K562 (cell line): Measurements from ENCODE around the gene LRMDA.

Experiments
- EZH2 ChIP-seq: IDR thresholded peaks from 2 replicates; pipeline ENCODE4 v1.6.1; 2012; ENCODE audit warnings: low read depth, mild to moderate bottlenecking, inconsistent platforms, low read length, borderline replicate concordance
- JUND ChIP-seq, 2 experiments: IDR thresholded peaks; 2 replicates in 1 of 2; 3 replicates in 1 of 2; pipeline ENCODE4 v1.6.1; 2011; ENCODE audit warnings: borderline replicate concordance in 2 of 2, low read depth in 2 of 2, low read length in 2 of 2, improper control_type of control experiment in 1 of 2, missing biosample characterization in 1 of 2, missing genetic modification characterization in 1 of 2, missing genetic modification reagents in 1 of 2
- MAZ ChIP-seq, 2 experiments: fragments of 450-650 bp in 1 of 2; sonication (generic) in 1 of 2; formaldehyde crosslinking; IDR thresholded peaks in 1 of 2; conservative IDR thresholded peaks in 1 of 2; 2 replicates each; pipeline versions ENCODE4 v1.4.0 to v1.5.0; 2020; ENCODE audit warnings: mild to moderate bottlenecking in 1 of 2, missing genetic modification reagents in 1 of 2
- NFIX ChIP-seq: fragments of 250-450 bp; sonication (Bioruptor Pico); IDR thresholded peaks from 2 replicates; pipeline ENCODE4 v1.4.0; 2020; ENCODE audit warnings: low read depth, mild to moderate bottlenecking, moderate library complexity
- PCBP1 ChIP-seq: fragments of 200-400 bp; formaldehyde crosslinking; IDR thresholded peaks from 2 replicates; pipeline ENCODE4 v1.6.1; 2018; ENCODE audit warnings: mild to moderate bottlenecking, low read depth, low read length; ENCODE audit not compliant: poor library complexity, severe bottlenecking
- POLR2A ChIP-seq: fragments of 450-650 bp; conservative IDR thresholded peaks from 2 replicates; pipeline ENCODE4 v1.6.1; 2016
- SAP30 ChIP-seq: fragments of 200-600 bp; sonication (generic); IDR thresholded peaks from 2 replicates; pipeline ENCODE4 v1.6.1; 2012; ENCODE audit warnings: borderline replicate concordance, low read depth, mild to moderate bottlenecking, moderate library complexity, low read length, control low read depth, inconsistent platforms; ENCODE audit not compliant: insufficient read depth, poor library complexity, severe bottlenecking
- SNRNP70 ChIP-seq: fragments of 200-400 bp; formaldehyde crosslinking; optimal IDR thresholded peaks from 2 replicates; pipeline ENCODE3; 2017; ENCODE audit warnings: low read depth, low read length
- YY1 ChIP-seq, 3 experiments: IDR thresholded peaks; 2 replicates each; pipeline ENCODE4 v1.6.1; 2011; ENCODE audit warnings: low read length in 2 of 3, mild to moderate bottlenecking in 2 of 3, moderate library complexity in 2 of 3, borderline replicate concordance in 1 of 3, control low read depth in 1 of 3, low read depth in 1 of 3; ENCODE audit not compliant: insufficient read depth in 3 of 3, insufficient replicate concordance in 2 of 3, control insufficient read depth in 1 of 3, insufficient read length in 1 of 3; ENCODE audit errors: extremely low read depth in 1 of 3
- ZFPM2 ChIP-seq: fragments of 250-450 bp; sonication (Bioruptor Pico); IDR thresholded peaks from 2 replicates; pipeline ENCODE4 v1.5.1; 2022; ENCODE audit warnings: mild to moderate bottlenecking
- TF ChIP-seq, protein P1 (sequence below), 3 experiments: IDR thresholded peaks in 2 of 3; conservative IDR thresholded peaks in 1 of 3; 2 replicates each; pipeline ENCODE4 v1.5.1; 2011 to 2012; ENCODE audit warnings: low read length in 3 of 3, mild to moderate bottlenecking in 3 of 3, control low read depth in 2 of 3, improper control_type of control experiment in 1 of 3, inconsistent platforms in 1 of 3, low read depth in 1 of 3, mixed read lengths in 1 of 3, moderate library complexity in 1 of 3; ENCODE audit not compliant: insufficient read depth in 2 of 3

DNA sequence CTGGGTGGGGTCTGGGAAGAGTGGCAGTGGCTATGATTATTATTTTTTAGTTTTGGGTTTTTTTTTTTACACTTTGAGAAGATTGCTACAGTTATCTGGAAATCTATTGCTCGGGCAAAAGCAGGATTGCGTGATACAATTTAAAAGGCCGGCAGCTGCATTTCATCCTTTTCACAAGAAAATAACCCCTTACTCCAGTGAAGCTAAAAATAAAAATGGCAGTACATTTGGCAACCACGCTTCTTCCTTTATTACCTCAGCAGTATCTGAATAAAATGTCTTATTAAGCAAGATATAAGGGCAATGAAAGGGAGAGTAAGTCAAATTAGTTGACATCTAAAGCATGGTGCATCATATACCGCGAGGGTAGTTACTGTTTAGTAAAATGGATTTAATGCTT, 496.8 kb downstream of the LRMDA start:
- TF ChIP-seq NFIX (CRISPR knock-in tag) (no peak), POLR2A (no peak), SAP30 (no peak), YY1 (IDR thresholded peaks at IDR 0.05; ENCODE audit: borderline replicate concordance in 1 of 3, control insufficient read depth in 1 of 3, extremely low read depth in 1 of 3, insufficient read depth in 3 of 3, insufficient read length in 1 of 3, insufficient replicate concordance in 2 of 3, low read depth in 1 of 3, low read length in 2 of 3) (no peak), JUND (IDR thresholded peaks at IDR 0.05; ENCODE audit: borderline replicate concordance, low read depth, low read length) (no peak), JUND (tag; IDR thresholded peaks at IDR 0.05; ENCODE audit: borderline replicate concordance, low read depth, low read length) (no peak), PCBP1 (no peak), ZFPM2 (CRISPR knock-in tag) (no peak), SNRNP70 (no peak), MAZ (CRISPR knock-in tag; conservative IDR thresholded peaks at IDR 0.05 in 1 of 2, IDR thresholded peaks at IDR 0.05 in 1 of 2) (no peak), EZH2 (no peak)
- TF ChIP-seq, protein P1, sequence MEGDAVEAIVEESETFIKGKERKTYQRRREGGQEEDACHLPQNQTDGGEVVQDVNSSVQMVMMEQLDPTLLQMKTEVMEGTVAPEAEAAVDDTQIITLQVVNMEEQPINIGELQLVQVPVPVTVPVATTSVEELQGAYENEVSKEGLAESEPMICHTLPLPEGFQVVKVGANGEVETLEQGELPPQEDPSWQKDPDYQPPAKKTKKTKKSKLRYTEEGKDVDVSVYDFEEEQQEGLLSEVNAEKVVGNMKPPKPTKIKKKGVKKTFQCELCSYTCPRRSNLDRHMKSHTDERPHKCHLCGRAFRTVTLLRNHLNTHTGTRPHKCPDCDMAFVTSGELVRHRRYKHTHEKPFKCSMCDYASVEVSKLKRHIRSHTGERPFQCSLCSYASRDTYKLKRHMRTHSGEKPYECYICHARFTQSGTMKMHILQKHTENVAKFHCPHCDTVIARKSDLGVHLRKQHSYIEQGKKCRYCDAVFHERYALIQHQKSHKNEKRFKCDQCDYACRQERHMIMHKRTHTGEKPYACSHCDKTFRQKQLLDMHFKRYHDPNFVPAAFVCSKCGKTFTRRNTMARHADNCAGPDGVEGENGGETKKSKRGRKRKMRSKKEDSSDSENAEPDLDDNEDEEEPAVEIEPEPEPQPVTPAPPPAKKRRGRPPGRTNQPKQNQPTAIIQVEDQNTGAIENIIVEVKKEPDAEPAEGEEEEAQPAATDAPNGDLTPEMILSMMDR (IDR thresholded peaks at IDR 0.05 in 2 of 3, conservative IDR thresholded peaks at IDR 0.05 in 1 of 3; ENCODE audit: insufficient read depth in 2 of 3, low read depth in 1 of 3, low read length in 3 of 3) = no peak
